ENCODE data around the gene ST8SIA5. TPM values are rescaled to one million over a fixed set of nuclear protein-coding genes. Genes with fewer than 3 reads are reported as not detected.

ST8SIA5 gene
- total and polyA plus RNA-seq, 2 experiments from 2014 or later: not detected

GRCh38 chr18:46768166-46768921, 11.5 kb upstream of the ST8SIA5 start:
- Histone ChIP-seq H2AFZ (no peak overlapping the region), H3K36me3 (ENCODE audit: low read depth) (no peaks in the 10 kb centered on the region), H3K27ac (no peak overlapping the region), H3K4me3 (no peak overlapping the region), H3K79me2 (ENCODE audit: insufficient read depth) (no peaks in the 10 kb centered on the region), H3K4me2 (ENCODE audit: unreplicated experiment) (no peak overlapping the region), H3K4me1 (ENCODE audit: insufficient read depth) (no peaks in the 10 kb centered on the region), H3K9ac (no peak overlapping the region), H3K27me3 (replicated peaks; ENCODE audit: insufficient read depth) (peaks cover 16% of the 10 kb centered on the region; the same call in 1 of the 2 replicates), H3K9me2 (ENCODE audit: insufficient read depth) (no peaks in the 10 kb centered on the region), H4K20me1 (ENCODE audit: insufficient read depth) (no peaks in the 10 kb centered on the region), H3F3A (ENCODE audit: insufficient read depth) (no peaks in the 10 kb centered on the region), H3K9me3 (ENCODE audit: low read depth) (no peaks in the 10 kb centered on the region)
- no peak for TF ChIP-seq EZH2phosphoT487 (IDR thresholded peaks at IDR 0.05; ENCODE audit: insufficient read depth, low read depth)
- TF ChIP-seq EZH2 (IDR thresholded peaks at IDR 0.05; ENCODE audit: insufficient read depth, poor library complexity, severe bottlenecking): no peak
- WGBS, 2 experiments (ENCODE audit: low coverage in 1 of 2, low lambda C conversion rate in 2 of 2, missing lambda C conversion rate in 2 of 2): 27 to 37% methylated on average over 9 of the region's 9 CpGs
- in situ Hi-C loops (cut with MboI): no loop called here
- no peak for DNase-seq

DNA sequence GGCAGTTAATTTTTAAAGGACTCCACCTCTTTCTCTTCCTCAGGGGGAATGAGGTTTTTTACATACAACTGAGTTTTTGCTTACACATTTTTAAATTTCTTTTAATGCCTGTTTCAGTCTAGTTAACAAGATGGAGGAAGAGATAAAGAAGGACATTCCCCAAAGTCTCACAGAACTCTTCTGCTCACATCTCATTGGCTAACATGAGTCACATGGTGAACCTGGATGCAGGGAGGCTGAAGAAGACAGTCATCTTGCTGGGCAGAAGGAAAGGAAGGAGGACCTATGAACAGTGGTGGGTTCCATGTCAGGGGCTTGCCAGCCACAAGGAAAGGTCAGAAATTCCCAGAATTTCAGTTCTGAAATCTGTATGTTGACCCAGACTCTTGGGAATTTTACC, 10.4 kb upstream of the ST8SIA5 start:
- no peaks in the 10 kb centered on the region for H3K9me2 ChIP-seq (ENCODE audit: insufficient read depth)
- in situ Hi-C loops (cut with MboI): no loop called here
- DNase-seq: no peak

DNA sequence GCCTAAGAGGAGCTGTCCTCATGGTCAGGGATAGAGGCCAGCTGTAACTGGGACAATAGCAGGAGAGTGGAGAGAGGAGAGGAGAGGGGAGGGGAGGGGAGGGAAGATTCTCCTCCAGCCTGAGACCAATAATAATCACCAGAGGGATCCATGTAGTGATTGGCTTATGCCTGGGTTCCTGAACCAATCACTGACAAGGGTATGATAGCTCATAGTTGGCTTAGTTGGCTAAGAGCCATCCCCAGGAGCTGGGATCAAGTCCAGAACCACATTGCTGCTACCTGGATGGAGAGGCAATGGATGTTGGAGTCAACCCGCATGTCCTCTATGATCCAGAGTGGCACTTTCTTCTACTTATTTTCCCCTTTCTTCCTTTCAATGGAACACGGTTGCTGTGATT, 7.7 kb upstream of the ST8SIA5 start:
- in situ Hi-C loops (cut with MboI): no loop called here
- Histone ChIP-seq H3K27me3 (replicated peaks; ENCODE audit: insufficient read depth) (peaks cover 40% of the 10 kb centered on the region), H3K9me3 (ENCODE audit: low read depth) (no peaks in the 10 kb centered on the region), H4K20me1 (ENCODE audit: insufficient read depth) (no peaks in the 10 kb centered on the region), H3K36me3 (ENCODE audit: low read depth) (no peaks in the 10 kb centered on the region), H3K79me2 (ENCODE audit: insufficient read depth) (no peaks in the 10 kb centered on the region), H3K4me2 (ENCODE audit: unreplicated experiment) (no peak overlapping the region), H3K9ac (no peak overlapping the region), H2AFZ (no peak overlapping the region), H3K9me2 (ENCODE audit: insufficient read depth) (no peaks in the 10 kb centered on the region), H3K4me3 (no peak overlapping the region), H3F3A (ENCODE audit: insufficient read depth) (no peaks in the 10 kb centered on the region), H3K4me1 (ENCODE audit: insufficient read depth) (no peaks in the 10 kb centered on the region), H3K27ac (no peak overlapping the region)
- WGBS, 2 experiments (ENCODE audit: low coverage in 1 of 2, low lambda C conversion rate in 2 of 2, missing lambda C conversion rate in 2 of 2): 36 to 55% methylated on average over 2 of the region's 2 CpGs
- no peak for TF ChIP-seq EZH2phosphoT487 (IDR thresholded peaks at IDR 0.05; ENCODE audit: insufficient read depth, low read depth)
- no peak for TF ChIP-seq EZH2 (IDR thresholded peaks at IDR 0.05; ENCODE audit: insufficient read depth, poor library complexity, severe bottlenecking)
- no peak for DNase-seq

More for the DNA sequence above, 10.4 kb upstream of the ST8SIA5 start:
- no peak overlapping the region for H3K4me3 ChIP-seq
- no peak overlapping the region for H3K27ac ChIP-seq
- no peak overlapping the region for H3K4me2 ChIP-seq (ENCODE audit: unreplicated experiment)
- H4K20me1 ChIP-seq (ENCODE audit: insufficient read depth): no peaks in the 10 kb centered on the region
- H3K9ac ChIP-seq: no peak overlapping the region
- H3F3A ChIP-seq (ENCODE audit: insufficient read depth): no peaks in the 10 kb centered on the region
- no peaks in the 10 kb centered on the region for H3K4me1 ChIP-seq (ENCODE audit: insufficient read depth)
- peaks cover 18% of the 10 kb centered on the region; the same call in 1 of the 2 replicates for H3K27me3 ChIP-seq (replicated peaks; ENCODE audit: insufficient read depth)
- H3K9me3 ChIP-seq (ENCODE audit: low read depth): no peaks in the 10 kb centered on the region
- TF ChIP-seq EZH2 (IDR thresholded peaks at IDR 0.05; ENCODE audit: insufficient read depth, poor library complexity, severe bottlenecking): no peak
- no peak for TF ChIP-seq EZH2phosphoT487 (IDR thresholded peaks at IDR 0.05; ENCODE audit: insufficient read depth, low read depth)
- no peaks in the 10 kb centered on the region for H3K36me3 ChIP-seq (ENCODE audit: low read depth)
- no peaks in the 10 kb centered on the region for H3K79me2 ChIP-seq (ENCODE audit: insufficient read depth)
- no peak overlapping the region for H2AFZ ChIP-seq

DNA sequence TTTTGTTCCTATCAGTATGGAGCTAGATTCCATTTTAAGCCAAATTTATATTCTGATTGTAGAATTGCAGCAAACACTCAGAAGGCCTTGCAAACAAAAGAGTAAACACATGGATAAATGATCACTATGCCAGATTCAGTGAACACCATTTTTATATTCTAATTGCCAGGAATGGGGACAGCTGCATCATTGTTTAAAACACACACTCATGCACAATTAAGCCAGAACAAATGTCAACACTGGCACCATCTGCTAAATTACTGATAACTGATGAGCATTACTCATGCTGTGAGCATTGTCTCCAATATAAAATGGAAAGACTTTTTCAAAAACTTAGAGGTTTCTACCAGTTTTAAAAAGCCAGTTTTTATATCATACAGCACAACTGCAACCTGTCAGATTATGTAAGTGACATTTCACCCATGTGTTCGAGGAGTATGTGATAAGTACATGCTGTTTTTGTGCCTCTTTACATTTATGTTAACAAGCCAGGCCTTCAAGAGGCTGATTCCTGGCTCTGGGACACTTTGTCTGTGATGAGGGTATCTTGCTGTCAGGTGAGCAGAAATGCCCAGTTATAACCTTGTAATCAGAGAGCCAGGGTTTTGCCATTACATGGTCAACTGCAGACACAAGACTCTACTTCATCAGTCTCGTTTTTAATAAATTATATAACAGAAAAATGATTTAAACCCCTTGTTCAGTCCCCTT, 4.4 kb upstream of the ST8SIA5 start:
- H3K27ac ChIP-seq: no peak overlapping the region
- H2AFZ ChIP-seq: no peak overlapping the region
- DNase-seq: no peak
- peaks cover 70% of the 10 kb centered on the region for H3K27me3 ChIP-seq (replicated peaks; ENCODE audit: insufficient read depth)
- no peaks in the 10 kb centered on the region for H3K9me3 ChIP-seq (ENCODE audit: low read depth)
- no peak overlapping the region for H3K4me3 ChIP-seq
- H3K36me3 ChIP-seq (ENCODE audit: low read depth): no peaks in the 10 kb centered on the region
- H4K20me1 ChIP-seq (ENCODE audit: insufficient read depth): no peaks in the 10 kb centered on the region
- in situ Hi-C loops (cut with MboI): no loop called here
- 6% methylated on average over 2 of the region's 2 CpGs for WGBS, 2 experiments (ENCODE audit: low coverage in 1 of 2, low lambda C conversion rate in 2 of 2, missing lambda C conversion rate in 2 of 2)
- TF ChIP-seq EZH2 (IDR thresholded peaks at IDR 0.05; ENCODE audit: insufficient read depth, poor library complexity, severe bottlenecking) (no peak), EZH2phosphoT487 (IDR thresholded peaks at IDR 0.05; ENCODE audit: insufficient read depth, low read depth) (no peak)
- no peaks in the 10 kb centered on the region for H3K9me2 ChIP-seq (ENCODE audit: insufficient read depth)
- H3K9ac ChIP-seq: no peak overlapping the region
- no peaks in the 10 kb centered on the region for H3K4me1 ChIP-seq (ENCODE audit: insufficient read depth)
- no peak overlapping the region for H3K4me2 ChIP-seq (ENCODE audit: unreplicated experiment)
- H3K79me2 ChIP-seq (ENCODE audit: insufficient read depth): no peaks in the 10 kb centered on the region
- H3F3A ChIP-seq (ENCODE audit: insufficient read depth): no peaks in the 10 kb centered on the region

All from GM23248 (cell line).